Panc1 (cell line): ENCODE measurements around the gene CDH13. TPM values are rescaled to one million over a fixed set of nuclear protein-coding genes. Genes with fewer than 3 reads are reported as not detected.

Experiments used
- ATAC-seq: fragments of 200-7000 bp; cut with Tn5 transposase; 2 replicates; pipeline ENCODE4 v1.9.1; 2020; ENCODE audit warnings: mild to moderate bottlenecking, moderate library complexity
- BruUV-seq: library from RNA; stranded (reverse); fragments of 400-500 nt; replicated peaks from 2 replicates; lab custom pipeline; 2021; lab: Mats Ljungman, UMichigan
- CTCF ChIA-PET: fragments of 300-600 bp; sonication (Branson Sonifier 250); formaldehyde crosslinking; loops from one replicate; lab custom pipeline; 2022; ENCODE audit warnings: antibody characterized with exemption; lab: Charles Lee
- POLR2A ChIA-PET: fragments of 300-600 bp; sonication (Branson Sonifier 250); formaldehyde crosslinking; loops from one replicate; lab custom pipeline; 2022; ENCODE audit warnings: antibody characterized with exemption; lab: Charles Lee
- DNase-seq: peaks from one replicate; pipeline ENCODE4 v3.0.0-alpha.2; 2010; ENCODE audit warnings: low read depth, low spot score
- H3K27ac ChIP-seq: 2 replicates; pipeline ENCODE4 v1.5.1; 2011; ENCODE audit warnings: mild to moderate bottlenecking, low read length, inconsistent platforms
- H3K27me3 ChIP-seq: fragments of 200-500 bp; sonication (Bioruptor generic); 2 replicates; pipeline ENCODE4 v1.6.0; 2014; ENCODE audit warnings: low read length, inconsistent platforms; ENCODE audit not compliant: control insufficient read depth, insufficient read depth
- H3K36me3 ChIP-seq: fragments of 200-500 bp; sonication (Bioruptor generic); 2 replicates; pipeline ENCODE4 v1.5.1; 2014; ENCODE audit warnings: inconsistent platforms, mild to moderate bottlenecking, low read length, moderate library complexity; ENCODE audit not compliant: control insufficient read depth, insufficient read depth
- H3K4me1 ChIP-seq: 2 replicates; pipeline ENCODE4 v1.5.1; 2011; ENCODE audit warnings: inconsistent platforms, mild to moderate bottlenecking, low read length, moderate library complexity; ENCODE audit not compliant: control insufficient read depth, insufficient read depth
- H3K4me3 ChIP-seq, 2 experiments: 2 replicates each; pipeline ENCODE4 v1.5.1; 2011 to 2012; ENCODE audit warnings: low read depth in 2 of 2, low read length in 2 of 2, mild to moderate bottlenecking in 2 of 2, inconsistent platforms in 1 of 2, moderate library complexity in 1 of 2
- H3K9me3 ChIP-seq: fragments of 200-500 bp; sonication (Bioruptor generic); 2 replicates; pipeline ENCODE4 v1.5.1; 2014; ENCODE audit warnings: low read depth, mild to moderate bottlenecking, inconsistent platforms, low read length, moderate library complexity; ENCODE audit not compliant: control insufficient read depth, insufficient read depth
- POLR2AphosphoS5 ChIP-seq: IDR thresholded peaks from 2 replicates; pipeline ENCODE4 v1.6.1; 2012; ENCODE audit warnings: mild to moderate bottlenecking, low read depth, low read length, moderate library complexity
- REST ChIP-seq, 2 experiments: IDR thresholded peaks; 2 replicates each; pipeline ENCODE4 v1.6.1; 2011 to 2012; ENCODE audit warnings: low read depth in 2 of 2, control low read depth in 1 of 2, low read length in 1 of 2, mild to moderate bottlenecking in 1 of 2, moderate library complexity in 1 of 2; ENCODE audit not compliant: insufficient read depth in 1 of 2
- SIN3A ChIP-seq: IDR thresholded peaks from 2 replicates; pipeline ENCODE4 v1.6.1; 2012; ENCODE audit warnings: low read depth, mild to moderate bottlenecking, low read length, moderate library complexity, borderline replicate concordance; ENCODE audit not compliant: insufficient read depth
- TCF7L2 ChIP-seq: IDR thresholded peaks from 2 replicates; pipeline ENCODE4 v1.6.1; 2011; ENCODE audit warnings: mild to moderate bottlenecking, low read depth, low read length, inconsistent platforms
- in situ Hi-C: cut with HindIII; loops from 2 replicates; pipeline ENCODE4 v1.10.0; 2016; ENCODE audit warnings: low sequenced_read_pairs, low pct_unique_long_range_greater_than_20kb
- intact Hi-C: fragments of 100-400 bp; cut with micrococcal nuclease; formaldehyde crosslinking; loops from one replicate; pipeline ENCODE4 v1.10.0; 2022; ENCODE audit not compliant: unreplicated experiment
- total RNA-seq: library from RNA; stranded (reverse); gene quantifications from one replicate; pipeline ENCODE4 v1.2.1, GENCODE V29; 2021; ENCODE audit not compliant: unreplicated experiment
- TF ChIP-seq, protein P1 (sequence below): fragments of 450-650 bp; IDR thresholded peaks from 2 replicates; pipeline ENCODE4 v1.5.1; 2017; ENCODE audit warnings: mild to moderate bottlenecking

CDH13 gene
- total RNA-seq, 1 experiment from 2014 or later, result not detected

DNA sequence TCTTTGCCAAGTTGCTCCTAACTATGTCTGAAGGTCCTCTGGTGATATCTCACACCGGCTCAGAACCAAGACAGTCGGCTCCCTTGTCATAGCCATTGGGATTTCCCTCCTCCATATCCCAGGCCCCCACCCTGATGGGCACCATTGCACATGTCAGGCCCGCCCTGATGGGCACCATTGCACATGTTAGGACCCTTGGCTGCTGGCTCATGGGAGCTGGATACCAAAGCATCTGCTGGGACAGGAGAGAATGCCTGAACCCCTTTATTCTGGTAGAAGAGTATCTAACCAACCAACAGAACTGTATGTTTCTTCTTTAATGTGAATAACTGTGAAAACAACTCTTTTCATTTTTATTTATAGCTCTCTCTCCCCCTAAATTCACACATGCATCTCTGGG, 726.5 kb downstream of the CDH13 start:
- TF ChIP-seq SIN3A (no peak), TCF7L2 (no peak), REST (IDR thresholded peaks at IDR 0.05; ENCODE audit: insufficient read depth in 1 of 2, low read depth in 2 of 2, low read length in 1 of 2) (no peak), POLR2AphosphoS5 (no peak)
- TF ChIP-seq, protein P1, sequence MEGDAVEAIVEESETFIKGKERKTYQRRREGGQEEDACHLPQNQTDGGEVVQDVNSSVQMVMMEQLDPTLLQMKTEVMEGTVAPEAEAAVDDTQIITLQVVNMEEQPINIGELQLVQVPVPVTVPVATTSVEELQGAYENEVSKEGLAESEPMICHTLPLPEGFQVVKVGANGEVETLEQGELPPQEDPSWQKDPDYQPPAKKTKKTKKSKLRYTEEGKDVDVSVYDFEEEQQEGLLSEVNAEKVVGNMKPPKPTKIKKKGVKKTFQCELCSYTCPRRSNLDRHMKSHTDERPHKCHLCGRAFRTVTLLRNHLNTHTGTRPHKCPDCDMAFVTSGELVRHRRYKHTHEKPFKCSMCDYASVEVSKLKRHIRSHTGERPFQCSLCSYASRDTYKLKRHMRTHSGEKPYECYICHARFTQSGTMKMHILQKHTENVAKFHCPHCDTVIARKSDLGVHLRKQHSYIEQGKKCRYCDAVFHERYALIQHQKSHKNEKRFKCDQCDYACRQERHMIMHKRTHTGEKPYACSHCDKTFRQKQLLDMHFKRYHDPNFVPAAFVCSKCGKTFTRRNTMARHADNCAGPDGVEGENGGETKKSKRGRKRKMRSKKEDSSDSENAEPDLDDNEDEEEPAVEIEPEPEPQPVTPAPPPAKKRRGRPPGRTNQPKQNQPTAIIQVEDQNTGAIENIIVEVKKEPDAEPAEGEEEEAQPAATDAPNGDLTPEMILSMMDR, result no peak
- Histone ChIP-seq H3K27me3 (no peaks in the 10 kb centered on the region), H3K36me3 (no peaks in the 10 kb centered on the region), H3K4me3 (no peak overlapping the region), H3K9me3 (no peaks in the 10 kb centered on the region), H3K4me1 (no peaks in the 10 kb centered on the region), H3K27ac (no peak overlapping the region)
- in situ Hi-C loops, result no loop called here
- no TSS peak for BruUV-seq
- ATAC-seq (no peak), DNase-seq (no peak)
- ChIA-PET POLR2A (no interaction called here), CTCF (no interaction called here)
- intact Hi-C loops, result no loop called here

DNA sequence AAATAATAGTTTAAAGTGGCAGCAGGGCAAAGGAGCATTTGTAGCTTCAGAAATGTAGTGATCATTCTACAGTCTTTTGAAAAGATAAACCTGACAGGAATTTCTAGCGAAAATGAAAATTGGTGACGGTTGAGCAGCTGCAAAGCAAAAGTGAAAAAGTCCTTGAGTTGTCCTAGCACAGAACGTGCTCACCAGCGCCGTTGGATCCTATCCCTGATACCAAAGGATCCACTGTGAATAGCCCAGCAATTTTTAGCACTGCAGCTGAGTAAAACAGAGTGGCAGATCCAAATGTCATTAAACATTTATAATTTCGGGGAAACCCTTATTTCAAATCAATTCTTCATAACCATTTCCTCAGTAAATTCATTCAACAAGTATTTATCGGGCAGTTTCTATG, 727.2 kb downstream of the CDH13 start:
- Histone ChIP-seq H3K4me3 (no peak overlapping the region), H3K36me3 (no peaks in the 10 kb centered on the region), H3K27ac (no peak overlapping the region), H3K9me3 (no peaks in the 10 kb centered on the region), H3K4me1 (no peaks in the 10 kb centered on the region), H3K27me3 (no peaks in the 10 kb centered on the region)
- no peak for ATAC-seq
- CTCF ChIA-PET, result no interaction called here
- POLR2A ChIA-PET, result no interaction called here
- BruUV-seq, result no TSS peak
- intact Hi-C loops (no loop called here), in situ Hi-C loops (no loop called here)
- no peak for TF ChIP-seq POLR2AphosphoS5
- TF ChIP-seq, protein P1, result no peak
- no peak for TF ChIP-seq TCF7L2
- TF ChIP-seq SIN3A, result no peak
- TF ChIP-seq REST (IDR thresholded peaks at IDR 0.05; ENCODE audit: insufficient read depth in 1 of 2, low read depth in 2 of 2, low read length in 1 of 2), result no peak
- no peak for DNase-seq
